Tibial artery (tissue), 4 donors: Measurements from ENCODE around the gene GPR35.

Source experiments
- DNase-seq, 2 donors: peaks; one replicate each; pipeline ENCODE4 v3.0.0-alpha.2; 2019
- H3K27ac ChIP-seq, 2 donors: fragments of 200-600 bp; sonication (generic) in 1 of 2; 1 replicate in 1 of 2; 2 replicates in 1 of 2; pipeline ENCODE4 v1.5.1; 2018 to 2019; ENCODE audit warnings: mild to moderate bottlenecking in 1 of 2
- H3K27me3 ChIP-seq, 2 donors: fragments of 200-600 bp; sonication (generic) in 1 of 2; one replicate each; pipeline versions ENCODE4 v1.5.1 to v1.6.0; 2016 to 2019
- H3K36me3 ChIP-seq, 3 donors: fragments of 200-600 bp; sonication (generic) in 2 of 3; one replicate each; pipeline ENCODE4 v1.5.1; 2016 to 2019; ENCODE audit warnings: mild to moderate bottlenecking in 2 of 3
- H3K4me1 ChIP-seq, 4 donors: fragments of 200-600 bp; sonication (generic) in 2 of 4; 1 replicate in 3 of 4; 2 replicates in 1 of 4; pipeline ENCODE4 v1.5.1; 2016 to 2019
- H3K4me3 ChIP-seq, 2 donors: fragments of 200-600 bp; sonication (generic) in 1 of 2; 1 replicate in 1 of 2; 2 replicates in 1 of 2; pipeline ENCODE4 v1.5.1; 2018 to 2019; ENCODE audit warnings: mild to moderate bottlenecking in 2 of 2
- H3K9me3 ChIP-seq, 3 donors: fragments of 200-600 bp; sonication (generic) in 1 of 3; one replicate each; pipeline ENCODE4 v1.5.1; 2016 to 2019
- CTCF ChIP-seq, 2 experiments: fragments of 200-600 bp in 1 of 2; fragments of 450-650 bp in 1 of 2; IDR thresholded peaks; one replicate each; pipeline ENCODE4 v1.5.1; 2017 to 2019; ENCODE audit warnings: antibody characterized with exemption in 2 of 2, mild to moderate bottlenecking in 1 of 2, moderate library complexity in 1 of 2
- intact Hi-C: fragments of 100-400 bp; cut with DNase I; formaldehyde crosslinking; loops from one replicate; pipeline ENCODE4 v1.15.0; 2023; ENCODE audit warnings: low total_unique reads

The GPR35 gene

GRCh38 chr2:240628808-240629618 lies 3.7 kb downstream of the GPR35 start:
- intact Hi-C loops = no loop called here
- Histone ChIP-seq H3K4me1 (peaks cover 0 to 3% (median 0%) of the 10 kb centered on the region in 4 donors), H3K27me3 (peaks cover 0 to 3% of the 10 kb centered on the region in 2 donors), H3K4me3 (no peak overlapping the region), H3K27ac (no peak overlapping the region), H3K36me3 (peaks cover 0 to 18% (median 0%) of the 10 kb centered on the region in 3 donors), H3K9me3 (peaks cover 0 to 3% (median 0%) of the 10 kb centered on the region in 3 donors)
- TF ChIP-seq CTCF (IDR thresholded peaks at IDR 0.05) = no peak
- peak; percentile 9 to 53 for DNase-seq

- no peak overlapping the region for H3K27ac ChIP-seq
- H3K9me3 ChIP-seq = peaks cover 0 to 3% (median 0%) of the 10 kb centered on the region in 3 donors
- peaks cover 0 to 3% of the 10 kb centered on the region in 2 donors for H3K27me3 ChIP-seq
- H3K4me3 ChIP-seq = no peak overlapping the region
- intact Hi-C loops = no loop called here
- peak in 1 of 2 donors; percentile 1 for DNase-seq
- peaks cover 0 to 3% (median 0%) of the 10 kb centered on the region in 4 donors for H3K4me1 ChIP-seq
- peaks cover 0 to 18% (median 0%) of the 10 kb centered on the region in 3 donors for H3K36me3 ChIP-seq
- no peak for TF ChIP-seq CTCF (IDR thresholded peaks at IDR 0.05)
These were observed 4.3 kb downstream of the GPR35 start for GRCh38 chr2:240629619-240629967.

- TF ChIP-seq CTCF (IDR thresholded peaks at IDR 0.05) = no peak
- intact Hi-C loops = no loop called here
- Histone ChIP-seq H3K27ac (no peak overlapping the region), H3K9me3 (peaks cover 0 to 3% (median 0%) of the 10 kb centered on the region in 3 donors), H3K36me3 (peaks cover 0 to 18% (median 0%) of the 10 kb centered on the region in 3 donors), H3K27me3 (peaks cover 0 to 2% of the 10 kb centered on the region in 2 donors), H3K4me1 (peaks cover 0 to under 1% (median 0%) of the 10 kb centered on the region in 4 donors), H3K4me3 (no peak overlapping the region)
- peak; percentile 13 to 55 for DNase-seq
These were observed 4.9 kb downstream of the GPR35 start for GRCh38 chr2:240629968-240630770.

- intact Hi-C loops = no loop called here
- TF ChIP-seq CTCF (IDR thresholded peaks at IDR 0.05) = no peak
- H3K36me3 ChIP-seq = peaks cover 0 to 18% (median 0%) of the 10 kb centered on the region in 3 donors
- H3K4me1 ChIP-seq = no peaks in the 10 kb centered on the region
- H3K27me3 ChIP-seq = peaks cover 0 to 7% of the 10 kb centered on the region in 2 donors
- H3K27ac ChIP-seq = no peak overlapping the region
- H3K4me3 ChIP-seq = no peak overlapping the region
- DNase-seq = peak; percentile 14 to 52
- H3K9me3 ChIP-seq = peaks cover 0 to 3% (median 0%) of the 10 kb centered on the region in 3 donors
These were observed 5.7 kb downstream of the GPR35 start for GRCh38 chr2:240630771-240631547.
